GM18499 (cell line): ENCODE data around the gene TGDS.
"Not testable (repeated sequence)": the region's sequence is repeated elsewhere in the genome, so short reads cannot be mapped to it uniquely, and the experiment has no call there.

Experiments
- ATAC-seq: cut with Tn5 transposase; IDR thresholded peaks from one replicate; pipeline ENCODE4 v1.9.1; 2021; ENCODE audit warnings: moderate number of reproducible peaks; ENCODE audit not compliant: insufficient read depth, unreplicated experiment

TGDS gene

GRCh38 chr13:94556041-94556440 is 39.9 kb downstream of the TGDS start:
- no peak for ATAC-seq

GRCh38 chr13:94553766-94554165 is 42.2 kb downstream of the TGDS start:
- no peak for ATAC-seq

GRCh38 chr13:94552095-94552494 is 43.9 kb downstream of the TGDS start:
- no peak for ATAC-seq

- ATAC-seq: peak; percentile 7
Measured at GRCh38 chr13:94550062-94550738, 45.8 kb downstream of the TGDS start.

DNA sequence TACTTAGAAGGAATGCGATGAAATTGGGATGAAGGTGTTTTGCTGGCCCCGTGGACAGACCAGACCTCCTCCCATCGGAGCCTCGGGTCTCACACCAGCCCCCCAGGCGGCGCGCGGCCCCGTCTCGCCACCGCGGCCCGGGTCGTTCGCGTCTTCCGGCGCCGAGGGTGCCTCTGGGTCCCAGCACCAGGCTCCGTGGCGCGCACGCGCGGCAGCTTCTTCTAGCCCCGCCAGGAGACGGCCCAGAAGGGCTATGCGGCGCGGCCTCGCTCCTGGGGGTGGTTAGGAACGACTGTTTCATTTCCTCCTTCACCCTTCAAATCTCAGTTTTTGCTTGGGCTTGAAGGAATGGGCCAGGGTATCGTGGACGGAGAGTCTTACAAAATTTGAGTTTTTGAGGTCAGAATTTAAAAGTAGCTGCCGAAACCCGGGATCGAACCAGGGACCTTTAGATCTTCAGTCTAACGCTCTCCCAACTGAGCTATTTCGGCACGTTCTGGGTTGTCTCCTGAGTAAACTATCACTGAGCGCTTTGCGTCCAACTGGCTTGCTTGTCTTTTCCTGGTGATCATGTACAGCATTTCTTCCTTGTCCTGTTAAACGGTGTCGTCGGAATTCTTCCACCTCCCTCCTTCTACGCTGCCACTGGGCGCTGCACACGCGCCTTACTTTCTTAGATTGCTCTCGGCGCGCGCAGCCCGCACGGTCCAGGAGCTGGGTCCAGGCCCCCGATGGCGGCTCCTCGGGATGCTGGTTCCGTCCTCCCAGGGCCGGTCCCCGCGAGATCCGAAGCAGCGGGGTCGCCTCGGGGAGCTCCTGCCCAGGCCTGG is 46.5 kb downstream of the TGDS start:
- ATAC-seq: peak; percentile 71

- peak; percentile 46 for ATAC-seq
Measured at GRCh38 chr13:94548821-94549231, 47.1 kb downstream of the TGDS start.

DNA sequence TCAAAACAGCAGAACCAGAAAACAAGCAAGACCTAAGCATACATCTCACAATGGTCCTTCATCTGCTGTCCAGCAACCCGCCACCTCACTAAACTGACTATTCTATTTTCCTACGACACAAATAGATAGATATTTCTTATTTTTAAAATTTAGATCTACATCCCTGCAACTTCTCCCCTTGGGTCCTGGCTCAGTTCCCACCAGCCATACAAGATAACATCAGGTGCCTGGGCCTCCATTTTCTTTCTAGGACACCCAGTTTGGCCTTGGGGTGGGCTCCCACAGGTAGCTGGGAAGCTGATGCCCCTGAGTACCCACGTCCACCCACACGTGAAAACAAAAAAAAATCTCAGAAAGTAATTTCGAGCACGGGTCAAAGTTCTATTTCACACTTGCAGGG is 47.6 kb downstream of the TGDS start:
- no peak for ATAC-seq

- no peak for ATAC-seq
Measured at GRCh38 chr13:94546061-94546839, 49.7 kb downstream of the TGDS start.

DNA sequence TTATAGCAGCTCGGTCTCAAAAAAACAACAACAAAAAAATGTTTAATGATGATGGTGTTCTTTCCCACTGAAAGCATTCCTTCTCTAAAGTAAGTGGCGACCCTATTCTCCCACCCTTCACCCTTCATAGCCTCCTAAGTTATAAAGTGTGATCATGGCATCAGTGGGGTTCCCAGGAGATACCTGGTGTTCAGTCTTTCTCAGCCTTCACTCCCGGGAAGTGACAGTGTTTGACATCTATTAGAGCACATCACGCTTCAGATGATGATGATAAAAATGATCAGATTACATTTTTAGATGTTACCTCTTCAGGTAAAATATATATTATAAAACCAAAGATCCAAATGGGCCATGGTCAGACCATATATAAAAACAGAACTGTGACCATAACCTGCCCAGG is 51.0 kb downstream of the TGDS start:
- ATAC-seq: no peak

- no peak for ATAC-seq
Measured at GRCh38 chr13:94542917-94543316, 53.0 kb downstream of the TGDS start.

DNA sequence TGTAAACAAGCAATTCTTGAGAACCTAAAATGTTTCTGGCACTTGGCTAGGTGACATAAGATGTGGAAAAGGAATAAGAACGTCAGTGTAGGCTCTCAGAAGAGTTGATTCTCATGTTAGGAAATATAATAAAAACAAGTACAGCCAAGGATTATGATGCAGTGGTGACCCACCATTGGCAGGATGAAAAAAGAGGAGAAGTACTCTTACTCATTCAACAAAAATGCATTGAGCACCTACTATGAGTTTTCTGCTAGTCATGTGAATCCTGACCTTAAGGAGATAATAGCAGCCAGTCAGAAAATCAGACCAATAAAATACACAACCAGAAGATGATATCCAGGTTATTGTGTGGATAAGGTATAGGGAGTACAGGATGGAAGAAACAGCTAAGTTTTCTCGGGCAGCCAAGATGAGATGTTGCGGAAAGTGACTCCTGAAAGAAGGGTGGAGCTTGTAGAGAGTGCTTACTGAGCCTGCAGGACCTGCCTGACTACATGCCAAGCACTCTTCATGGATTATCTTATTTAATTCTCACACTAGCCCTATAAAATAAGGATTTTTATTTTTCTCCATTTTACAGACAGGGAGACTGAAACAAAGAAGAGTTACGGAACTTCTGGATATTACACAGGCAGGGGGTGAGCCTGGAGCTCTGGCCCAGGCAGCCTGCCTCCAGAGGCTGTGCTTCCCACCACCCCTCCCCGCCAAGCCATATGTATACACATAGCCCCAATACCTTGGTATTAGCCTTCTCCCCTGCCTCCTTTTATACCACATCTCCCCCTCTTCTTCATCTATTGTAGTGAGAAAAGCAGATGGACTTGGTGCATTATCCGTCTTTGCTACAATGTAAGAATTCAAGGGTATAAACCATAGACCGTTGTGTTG is 58.0 kb downstream of the TGDS start:
- ATAC-seq: no peak

DNA sequence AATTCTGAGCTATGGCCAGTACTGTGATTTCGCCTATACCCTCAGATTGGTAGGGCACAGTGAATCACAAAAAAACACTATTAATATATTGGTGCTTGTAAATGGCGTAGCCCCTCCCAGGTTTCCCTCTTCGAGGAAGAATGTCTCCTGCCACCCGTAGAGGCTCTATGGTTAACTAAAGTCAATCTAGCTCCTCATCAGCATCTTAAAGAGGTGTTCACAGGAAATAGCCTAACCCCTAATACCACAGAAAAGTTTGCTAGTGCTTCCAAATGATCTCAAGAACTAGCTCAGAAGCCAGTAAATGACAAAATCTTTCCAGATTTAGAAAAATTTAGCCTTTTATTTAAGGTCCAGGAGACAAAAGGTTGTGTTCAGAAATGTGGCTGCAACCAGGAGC is 60.2 kb downstream of the TGDS start:
- no peak for ATAC-seq

GRCh38 chr13:94535231-94535630 is 60.7 kb downstream of the TGDS start:
- ATAC-seq: no peak

GRCh38 chr13:94534166-94534565 is 61.8 kb downstream of the TGDS start:
- no peak for ATAC-seq

GRCh38 chr13:94532278-94532677 is 63.7 kb downstream of the TGDS start:
- ATAC-seq: not testable (repeated sequence)

GRCh38 chr13:94526956-94527355 is 69.0 kb downstream of the TGDS start:
- not testable (repeated sequence) for ATAC-seq

- ATAC-seq: no peak
Measured at GRCh38 chr13:94525781-94526180, 70.2 kb downstream of the TGDS start.

DNA sequence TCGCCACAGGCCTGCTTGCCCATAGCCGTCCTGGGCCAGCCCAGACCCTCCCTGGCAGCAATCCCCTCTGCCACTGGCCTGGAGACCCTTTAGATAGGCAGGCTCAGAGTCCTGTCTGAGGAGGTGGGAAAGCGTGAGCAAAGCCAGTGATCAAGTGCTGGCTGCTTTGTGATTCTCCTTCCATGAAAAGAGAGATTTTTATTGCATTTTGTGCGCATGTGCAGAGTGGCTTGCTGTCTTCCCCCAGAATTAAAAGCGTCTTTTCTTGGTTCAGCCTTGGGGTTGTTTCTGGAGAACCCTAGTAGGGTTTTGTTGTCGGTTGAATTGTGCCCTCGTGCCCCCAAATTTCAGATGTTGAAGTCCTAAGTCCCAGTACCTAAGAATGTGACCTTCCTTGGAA is 71.5 kb downstream of the TGDS start:
- no peak for ATAC-seq
